ENCODE data around the gene NTN5. TPM values are rescaled to one million over a fixed set of nuclear protein-coding genes. Genes with fewer than 3 reads are reported as not detected.
A peak's percentile ranks its signal among the peaks of the same experiment; 100 is the strongest.

Gene NTN5
- total and polyA plus RNA-seq, 12 donors = 0.11 to 2.4 (median 0.42) TPM; not detected in 3

GRCh38 chr19:48616491-48617056 lies 56.2 kb downstream of the NTN5 start:
- no peak overlapping the region for H3K27ac ChIP-seq
- DNase-seq = peak in 4 of 7 donors; percentile 20 to 56 (median 42)
- 67 to 73% (median 71%) methylated on average over 8 to 12 of the region's 12 CpGs for WGBS, 4 donors
- intact Hi-C loops (cut with DNase I) = no loop called here
- no peaks in the 10 kb centered on the region for H3K9me3 ChIP-seq (replicated peaks in 1 of 3)
- H3K36me3 ChIP-seq (replicated peaks in 1 of 2) = peaks cover 0 to 30% of the 10 kb centered on the region in 2 donors
- H3K4me1 ChIP-seq (replicated peaks in 1 of 2) = peaks cover 18 to 32% of the 10 kb centered on the region in 2 donors
- no peak overlapping the region for H3K4me3 ChIP-seq
- H3K27me3 ChIP-seq = no peaks in the 10 kb centered on the region
- no peak for TF ChIP-seq CTCF (IDR thresholded peaks at IDR 0.05)
- no peak for TF ChIP-seq POLR2A (IDR thresholded peaks at IDR 0.05)

GRCh38 chr19:48616041-48616436 lies 56.8 kb downstream of the NTN5 start:
- Histone ChIP-seq H3K27me3 (no peaks in the 10 kb centered on the region), H3K27ac (no peak overlapping the region), H3K4me3 (no peak overlapping the region), H3K4me1 (replicated peaks in 1 of 2) (peaks cover 18 to 32% of the 10 kb centered on the region in 2 donors), H3K9me3 (replicated peaks in 1 of 3) (no peaks in the 10 kb centered on the region), H3K36me3 (replicated peaks in 1 of 2) (peaks cover 0 to 30% of the 10 kb centered on the region in 2 donors)
- WGBS, 4 donors = 78 to 85% (median 78%) methylated on average over 13 to 16 of the region's 16 CpGs; no CpG with 5 or more reads in 1 of the 4 donors
- DNase-seq = peak in 3 of 7 donors; percentile 31 to 53 (median 38)
- intact Hi-C loops (cut with DNase I) = no loop called here
- no peak for TF ChIP-seq POLR2A (IDR thresholded peaks at IDR 0.05)
- TF ChIP-seq CTCF (IDR thresholded peaks at IDR 0.05) = no peak

GRCh38 chr19:48615231-48616040 lies 57.4 kb downstream of the NTN5 start:
- H3K27ac ChIP-seq = no peak overlapping the region
- no peaks in the 10 kb centered on the region for H3K27me3 ChIP-seq
- intact Hi-C loops (cut with DNase I) = no loop called here
- peak in 2 of 7 donors; percentile 39 to 51 for DNase-seq
- peaks cover 18 to 32% of the 10 kb centered on the region in 2 donors for H3K4me1 ChIP-seq (replicated peaks in 1 of 2)
- H3K4me3 ChIP-seq = no peak overlapping the region
- H3K36me3 ChIP-seq (replicated peaks in 1 of 2) = peaks cover 0 to 30% of the 10 kb centered on the region in 2 donors
- no peak for TF ChIP-seq CTCF (IDR thresholded peaks at IDR 0.05)
- no peak for TF ChIP-seq POLR2A (IDR thresholded peaks at IDR 0.05)
- no peaks in the 10 kb centered on the region for H3K9me3 ChIP-seq (replicated peaks in 1 of 3)
- WGBS, 4 donors = 59 to 77% (median 63%) methylated on average over 11 to 19 of the region's 19 CpGs

- intact Hi-C loops (cut with DNase I) = no loop called here
- peak in 3 of 7 donors; percentile 27 to 42 (median 41) for DNase-seq
- Histone ChIP-seq H3K4me1 (replicated peaks in 1 of 2) (peaks cover 13 to 24% of the 10 kb centered on the region in 2 donors), H3K36me3 (replicated peaks in 1 of 2) (peaks cover 0 to 30% of the 10 kb centered on the region in 2 donors), H3K27ac (peak within 1 kb of the TSS in 1 of 5 donors; percentile 13), H3K4me3 (no peak within 1 kb of the TSS), H3K27me3 (no peaks in the 10 kb centered on the region), H3K9me3 (replicated peaks in 1 of 3) (no peaks in the 10 kb centered on the region)
- 25 to 52% (median 44%) methylated on average over 10 to 31 of the region's 31 CpGs for WGBS, 4 donors
- TF ChIP-seq POLR2A (IDR thresholded peaks at IDR 0.05) (no peak), CTCF (IDR thresholded peaks at IDR 0.05) (no peak)
Measured at GRCh38 chr19:48614436-48615230, 58.2 kb downstream of the NTN5 start, which contains the start of gene FAM83E. Gene FAM83E (minus strand): TSS chr19:48615076. CDS start chr19:48613372, 1,704 bp downstream.
